ENCODE data around the gene WWP2. TPM values are rescaled to one million over a fixed set of nuclear protein-coding genes. Genes with fewer than 3 reads are reported as not detected.

Gene WWP2
- total and polyA plus RNA-seq, 2 donors (not counting 3 experiments of a cell fraction or from before 2014, with no cell fraction given): 17.9 to 44.9 TPM

- Histone ChIP-seq H4K20me1 (replicated peaks; ENCODE audit: control insufficient read depth, extremely low read depth, insufficient read depth, low read length) (no peaks in the 10 kb centered on the region), H2AFZ (ENCODE audit: low read depth, low read length) (no peak overlapping the region), H3K4me1 (ENCODE audit: control insufficient read depth, extremely low read depth, insufficient read depth, low read length) (peaks cover 8% of the 10 kb centered on the region), H3K9ac (replicated peaks; ENCODE audit: extremely low read depth, insufficient read depth, low read length) (no peak overlapping the region), H3K27ac (ENCODE audit: insufficient read depth, low read depth, low read length) (no peak overlapping the region), H3K9me3 (replicated peaks; ENCODE audit: control insufficient read depth, insufficient read depth, low read length) (no peaks in the 10 kb centered on the region), H3K4me3 (replicated peaks in 1 of 3; ENCODE audit: insufficient read depth in 1 of 3, low read depth in 1 of 3, low read length in 3 of 3) (no peak overlapping the region), H3K27me3 (ENCODE audit: control insufficient read depth in 2 of 2, insufficient read depth in 2 of 2, low read length in 2 of 2) (no peaks in the 10 kb centered on the region), H3K9me1 (replicated peaks; ENCODE audit: control insufficient read depth, extremely low read depth, insufficient read depth, low read length) (no peaks in the 10 kb centered on the region), H3K36me3 (ENCODE audit: control insufficient read depth in 2 of 2, extremely low read depth in 1 of 2, insufficient read depth in 2 of 2, low read length in 2 of 2) (peaks cover 25 to 33% of the 10 kb centered on the region in 2 experiments), H3K79me2 (ENCODE audit: control insufficient read depth, insufficient read depth, low read length) (peaks cover 37% of the 10 kb centered on the region), H3K4me2 (ENCODE audit: insufficient read depth, low read length) (no peak overlapping the region)
- CTCF ChIA-PET: no interaction called here
- FAIRE-seq (no peak), DNase-seq (ENCODE audit: low read depth, low spot score) (no peak)
- intact Hi-C loops (cut with micrococcal nuclease) (no loop called here), dilution Hi-C loops (cut with MboI; ENCODE audit: extremely low pct_ligation_motif_present, low sequenced_read_pairs) (no loop called here)
- POLR2A ChIA-PET: no interaction called here
- no peak for TF ChIP-seq GATA2 (IDR thresholded peaks at IDR 0.05; ENCODE audit: insufficient read depth, insufficient read length, low read depth, low read length)
- TF ChIP-seq MYC (IDR thresholded peaks at IDR 0.05; ENCODE audit: low read depth, low read length): no peak
- TF ChIP-seq JUN (IDR thresholded peaks at IDR 0.05; ENCODE audit: borderline replicate concordance, insufficient read depth, insufficient read length, low read depth): no peak
- TF ChIP-seq EZH2 (IDR thresholded peaks at IDR 0.05; ENCODE audit: borderline replicate concordance, low read depth, low read length, severe bottlenecking): no peak
- no peak for TF ChIP-seq MAX (IDR thresholded peaks at IDR 0.05; ENCODE audit: insufficient read depth, insufficient read length)
- TF ChIP-seq POLR2AphosphoS5 (IDR thresholded peaks at IDR 0.05; ENCODE audit: insufficient read depth, low read depth, low read length): no peak
- TF ChIP-seq FOS (IDR thresholded peaks at IDR 0.05; ENCODE audit: borderline replicate concordance, insufficient read depth, low read length): no peak
- no peak for TF ChIP-seq POLR2A (IDR thresholded peaks at IDR 0.05; ENCODE audit: low read depth, low read length)
- no peak for TF ChIP-seq CTCF (IDR thresholded peaks at IDR 0.05; ENCODE audit: extremely low read depth in 1 of 2, insufficient read depth in 1 of 2, low read depth in 1 of 2, low read length in 2 of 2)
- no TSS peak for BruUV-seq (replicated peaks)
Observed at GRCh38 chr16:69748694-69749345, 13.3 kb upstream of the WWP2 start.

Data from endothelial cell of umbilical vein (primary cell).